ENCODE measurements around the gene LANCL1. TPM values are rescaled to one million over a fixed set of nuclear protein-coding genes. Genes with fewer than 3 reads are reported as not detected.

Gene LANCL1
- total and polyA plus RNA-seq, 10 donors, result 10.9 to 42.1 (median 34.2) TPM

DNA sequence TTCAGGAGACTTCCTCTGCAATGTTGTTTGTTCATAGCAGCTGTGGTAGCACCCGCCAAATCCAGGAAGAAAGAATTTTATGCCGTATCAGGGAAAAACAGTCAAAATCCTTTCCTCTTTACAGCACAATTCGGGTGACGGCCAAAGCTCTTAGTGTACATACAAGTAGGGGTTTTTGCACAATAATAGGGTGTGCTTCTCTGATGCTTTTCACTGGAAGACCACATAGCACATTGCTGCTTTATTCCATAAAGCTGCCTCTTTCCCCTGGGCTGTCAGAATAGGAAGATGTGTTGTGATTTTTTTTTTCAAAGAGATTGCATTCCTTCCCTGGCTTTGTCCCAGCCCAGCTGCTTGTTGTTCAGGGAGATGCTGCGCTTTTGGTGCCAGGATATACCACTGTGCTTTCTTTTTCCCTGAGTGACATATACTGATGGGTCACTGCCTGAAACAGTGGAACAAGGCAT is 27.2 kb upstream of the LANCL1 start:
- Histone ChIP-seq H3K4me1 (peaks cover 0 to 13% (median 7%) of the 10 kb centered on the region in 6 donors), H3K36me3 (peaks cover 0 to 6% (median 0%) of the 10 kb centered on the region in 6 donors), H3K4me3 (peak overlapping the region in 3 of 8 donors; percentile 0 to 59 (median 33)), H3K9me3 (peaks cover 0 to 24% (median 8%) of the 10 kb centered on the region in 8 donors), H3K27ac (no peak overlapping the region), H3K27me3 (replicated peaks in 1 of 7) (peaks cover 0 to 13% (median 0%) of the 10 kb centered on the region in 7 donors)
- TF ChIP-seq, protein P1, sequence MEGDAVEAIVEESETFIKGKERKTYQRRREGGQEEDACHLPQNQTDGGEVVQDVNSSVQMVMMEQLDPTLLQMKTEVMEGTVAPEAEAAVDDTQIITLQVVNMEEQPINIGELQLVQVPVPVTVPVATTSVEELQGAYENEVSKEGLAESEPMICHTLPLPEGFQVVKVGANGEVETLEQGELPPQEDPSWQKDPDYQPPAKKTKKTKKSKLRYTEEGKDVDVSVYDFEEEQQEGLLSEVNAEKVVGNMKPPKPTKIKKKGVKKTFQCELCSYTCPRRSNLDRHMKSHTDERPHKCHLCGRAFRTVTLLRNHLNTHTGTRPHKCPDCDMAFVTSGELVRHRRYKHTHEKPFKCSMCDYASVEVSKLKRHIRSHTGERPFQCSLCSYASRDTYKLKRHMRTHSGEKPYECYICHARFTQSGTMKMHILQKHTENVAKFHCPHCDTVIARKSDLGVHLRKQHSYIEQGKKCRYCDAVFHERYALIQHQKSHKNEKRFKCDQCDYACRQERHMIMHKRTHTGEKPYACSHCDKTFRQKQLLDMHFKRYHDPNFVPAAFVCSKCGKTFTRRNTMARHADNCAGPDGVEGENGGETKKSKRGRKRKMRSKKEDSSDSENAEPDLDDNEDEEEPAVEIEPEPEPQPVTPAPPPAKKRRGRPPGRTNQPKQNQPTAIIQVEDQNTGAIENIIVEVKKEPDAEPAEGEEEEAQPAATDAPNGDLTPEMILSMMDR (IDR thresholded peaks at IDR 0.05 in 8 of 11, conservative IDR thresholded peaks at IDR 0.05 in 3 of 11), result no peak
- TF ChIP-seq POLR2A (IDR thresholded peaks at IDR 0.05) (no peak), POLR2AphosphoS5 (IDR thresholded peaks at IDR 0.05) (no peak)
- intact Hi-C loops (cut with DNase I; ENCODE audit: low total_unique reads), result no loop called here
- WGBS, 5 donors, result 22 to 36% (median 28%) methylated on average over 5 of the region's 5 CpGs
- no peak for DNase-seq

DNA sequence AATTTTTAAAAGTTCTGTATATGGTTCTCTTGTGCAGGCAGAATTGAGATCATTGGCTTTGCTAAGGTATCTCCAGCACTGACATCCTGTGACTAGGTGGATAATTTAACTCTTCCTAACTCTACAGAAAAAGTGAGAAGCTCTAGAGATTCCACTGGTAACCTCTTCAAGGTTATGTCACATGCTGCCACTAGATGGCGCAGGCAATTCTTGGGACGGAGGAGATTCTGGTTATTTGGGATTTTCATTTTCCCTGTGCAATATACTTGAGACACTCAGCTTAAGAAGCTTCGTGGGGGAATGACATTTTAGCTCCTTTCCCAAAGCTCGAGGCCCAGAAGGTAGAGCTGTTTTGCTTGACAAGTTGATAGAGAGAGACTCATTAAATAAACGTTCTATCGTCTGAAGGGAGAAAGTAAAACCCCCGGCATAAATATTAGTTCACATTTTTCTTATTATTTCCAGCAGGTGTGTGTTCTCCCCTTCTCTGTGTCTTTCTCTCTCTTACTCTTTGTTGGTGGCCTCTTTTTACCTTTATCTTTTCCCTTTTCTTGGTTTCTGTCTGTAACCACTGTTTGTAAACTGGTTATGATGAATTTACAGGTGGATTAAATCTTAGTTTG is 26.6 kb upstream of the LANCL1 start:
- Histone ChIP-seq H3K27me3 (replicated peaks in 1 of 7) (peaks cover 0 to 13% (median 0%) of the 10 kb centered on the region in 7 donors), H3K4me3 (peak overlapping the region in 4 of 8 donors; percentile 0 to 59 (median 20)), H3K36me3 (peaks cover 0 to 6% (median 0%) of the 10 kb centered on the region in 6 donors), H3K9me3 (peaks cover 0 to 24% (median 8%) of the 10 kb centered on the region in 8 donors), H3K27ac (no peak overlapping the region), H3K4me1 (peaks cover 0 to 13% (median 7%) of the 10 kb centered on the region in 6 donors)
- 19 to 29% (median 26%) methylated on average over 7 of the region's 7 CpGs for WGBS, 5 donors
- intact Hi-C loops (cut with DNase I; ENCODE audit: low total_unique reads), result no loop called here
- DNase-seq, result peak; percentile 59
- TF ChIP-seq, protein P1 (IDR thresholded peaks at IDR 0.05 in 8 of 11, conservative IDR thresholded peaks at IDR 0.05 in 3 of 11), result peak; percentile 8 to 82 (median 62)
- TF ChIP-seq POLR2A (IDR thresholded peaks at IDR 0.05), result no peak

DNA sequence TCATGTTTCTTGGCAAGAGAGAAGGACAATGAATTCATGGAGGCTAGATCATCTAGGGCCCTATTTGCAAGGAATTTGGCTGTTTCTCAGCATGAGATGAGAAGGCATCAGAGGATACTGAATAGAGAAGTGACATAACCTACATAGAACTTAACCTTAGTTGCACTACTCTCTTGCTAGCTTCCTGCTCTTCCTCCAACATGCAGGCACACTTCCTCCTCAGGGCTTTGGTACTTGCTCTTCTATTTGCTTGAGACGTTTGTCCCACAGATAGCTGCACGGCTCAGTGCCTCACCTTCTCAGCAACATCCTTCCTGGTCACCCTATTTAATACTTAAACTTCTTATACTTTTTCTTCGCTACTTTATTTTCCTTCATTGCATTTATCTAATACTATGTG is 20.0 kb upstream of the LANCL1 start:
- Histone ChIP-seq H3K36me3 (peaks cover 0 to 6% (median 0%) of the 10 kb centered on the region in 6 donors), H3K27me3 (replicated peaks in 1 of 7) (no peaks in the 10 kb centered on the region), H3K9me3 (peaks cover 0 to 16% (median 6%) of the 10 kb centered on the region in 8 donors), H3K4me1 (peaks cover 0 to 3% (median 0%) of the 10 kb centered on the region in 6 donors), H3K27ac (no peak overlapping the region), H3K4me3 (no peak overlapping the region)
- DNase-seq, result no peak
- no peak for TF ChIP-seq POLR2A (IDR thresholded peaks at IDR 0.05)
- TF ChIP-seq, protein P1 (IDR thresholded peaks at IDR 0.05 in 8 of 11, conservative IDR thresholded peaks at IDR 0.05 in 3 of 11), result no peak
- TF ChIP-seq POLR2AphosphoS5 (IDR thresholded peaks at IDR 0.05), result no peak
- intact Hi-C loops (cut with DNase I; ENCODE audit: low total_unique reads), result no loop called here
- 30 to 34% (median 33%) methylated on average over 3 of the region's 3 CpGs for WGBS, 5 donors

DNA sequence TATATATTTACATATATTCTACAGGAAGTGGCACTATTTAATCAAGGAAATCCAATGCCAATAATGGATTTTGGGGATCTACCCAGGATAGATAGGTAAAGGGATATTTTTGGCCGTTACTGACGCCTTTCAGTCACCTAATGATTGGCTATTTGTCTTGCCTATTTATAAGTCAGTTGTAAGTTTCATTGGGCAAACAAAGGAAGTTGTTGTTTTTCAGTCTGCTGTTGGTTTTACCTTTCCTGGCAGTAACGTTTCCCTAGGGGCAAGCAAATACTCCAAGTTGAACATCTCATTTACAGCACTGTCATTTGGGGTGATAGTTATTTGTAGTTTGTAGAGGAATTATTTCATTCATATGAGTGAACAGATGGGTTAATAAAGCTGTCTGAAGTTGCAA is 17.0 kb upstream of the LANCL1 start:
- 67 to 82% (median 70%) methylated on average over 3 of the region's 3 CpGs for WGBS, 5 donors
- intact Hi-C loops (cut with DNase I; ENCODE audit: low total_unique reads), result no loop called here
- Histone ChIP-seq H3K27me3 (replicated peaks in 1 of 7) (no peaks in the 10 kb centered on the region), H3K9me3 (no peaks in the 10 kb centered on the region), H3K4me3 (no peak overlapping the region), H3K36me3 (no peaks in the 10 kb centered on the region), H3K4me1 (peaks cover 0 to 3% (median 0%) of the 10 kb centered on the region in 6 donors), H3K27ac (no peak overlapping the region)
- TF ChIP-seq, protein P1 (IDR thresholded peaks at IDR 0.05 in 8 of 11, conservative IDR thresholded peaks at IDR 0.05 in 3 of 11), result no peak
- no peak for TF ChIP-seq POLR2A (IDR thresholded peaks at IDR 0.05)
- no peak for DNase-seq
